ENCODE measurements around the gene C19orf12.
"Not testable (repeated sequence)": the region's sequence is repeated elsewhere in the genome, so short reads cannot be mapped to it uniquely, and the experiment has no call there.

C19orf12 gene

GRCh38 chr19:29717051-29717450 is 2.0 kb upstream of the C19orf12 start:
- DNase-seq (ENCODE audit: low spot score), result no peak
- TF ChIP-seq CTCF (IDR thresholded peaks at IDR 0.05; ENCODE audit: extremely low read depth, insufficient read depth, missing control alignments), result no peak
- in situ Hi-C loops (cut with MboI; ENCODE audit: low pct_unique_long_range_greater_than_20kb, low sequenced_read_pairs, unreplicated experiment), result loop anchor here (5.0 kb wide), 1 partner anchor 110 kb away; the partner anchor contains the start of gene POP4

GRCh38 chr19:29715701-29716581 is 880 bp upstream of the C19orf12 start:
- DNase-seq (ENCODE audit: low spot score), result no peak
- in situ Hi-C loops (cut with MboI; ENCODE audit: low pct_unique_long_range_greater_than_20kb, low sequenced_read_pairs, unreplicated experiment), result loop anchor here (5.0 kb wide), 1 partner anchor 109 kb away; the partner anchor contains the start of gene POP4
- TF ChIP-seq CTCF (IDR thresholded peaks at IDR 0.05; ENCODE audit: extremely low read depth, insufficient read depth, missing control alignments), result no peak

GRCh38 chr19:29714371-29714952 is 599 bp downstream of the C19orf12 start:
- in situ Hi-C loops (cut with MboI; ENCODE audit: low pct_unique_long_range_greater_than_20kb, low sequenced_read_pairs, unreplicated experiment), result no loop called here
- DNase-seq (ENCODE audit: low spot score), result peak; percentile 42

GRCh38 chr19:29712744-29713516 is 2.1 kb downstream of the C19orf12 start:
- in situ Hi-C loops (cut with MboI; ENCODE audit: low pct_unique_long_range_greater_than_20kb, low sequenced_read_pairs, unreplicated experiment), result no loop called here
- DNase-seq (ENCODE audit: low spot score), result no peak

More at GRCh38 chr19:29714371-29714952, 599 bp downstream of the C19orf12 start:
- TF ChIP-seq CTCF (IDR thresholded peaks at IDR 0.05; ENCODE audit: extremely low read depth, insufficient read depth, missing control alignments), result no peak

GRCh38 chr19:29711584-29712132 is 3.4 kb downstream of the C19orf12 start:
- TF ChIP-seq CTCF (IDR thresholded peaks at IDR 0.05; ENCODE audit: extremely low read depth, insufficient read depth, missing control alignments), result no peak
- in situ Hi-C loops (cut with MboI; ENCODE audit: low pct_unique_long_range_greater_than_20kb, low sequenced_read_pairs, unreplicated experiment), result no loop called here
- DNase-seq (ENCODE audit: low spot score), result no peak

More at GRCh38 chr19:29712744-29713516, 2.1 kb downstream of the C19orf12 start:
- TF ChIP-seq CTCF (IDR thresholded peaks at IDR 0.05; ENCODE audit: extremely low read depth, insufficient read depth, missing control alignments), result no peak

- DNase-seq (ENCODE audit: low spot score); in situ Hi-C loops (cut with MboI; ENCODE audit: low pct_unique_long_range_greater_than_20kb, low sequenced_read_pairs, unreplicated experiment): not testable (repeated sequence)
Observed at GRCh38 chr19:29709440-29709798, 5.6 kb downstream of the C19orf12 start.
